NCI-H1048 (cell line): Measurements from ENCODE around the gene BCL2A1.
"Not testable (repeated sequence)": the region's sequence is repeated elsewhere in the genome, so short reads cannot be mapped to it uniquely, and the experiment has no call there.

Experiments used
- DNase-seq: peaks from one replicate; lab custom pipeline; 2025; lab: John Stamatoyannopoulos, UW

The BCL2A1 gene

DNA sequence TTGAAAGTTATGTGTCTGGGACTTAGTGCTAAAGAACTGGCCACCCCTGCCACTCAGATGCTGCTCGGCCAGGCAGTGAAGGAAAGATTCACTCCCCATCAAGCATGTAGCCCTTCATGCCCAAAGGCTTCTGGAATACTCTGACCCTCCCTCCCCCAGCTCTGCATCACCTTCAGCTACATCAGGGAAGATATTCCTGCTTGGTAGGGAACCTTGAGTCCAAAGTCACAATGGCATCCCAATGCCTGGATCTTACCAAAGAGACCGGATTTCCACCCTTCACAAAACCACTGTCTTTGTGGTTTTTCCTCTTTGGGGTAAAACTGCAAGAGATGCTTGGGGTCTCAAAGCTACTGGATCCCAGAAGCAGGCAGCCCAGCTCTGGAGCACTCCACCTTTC lies 18.2 kb upstream of the BCL2A1 start:
- DNase-seq = no peak

DNA sequence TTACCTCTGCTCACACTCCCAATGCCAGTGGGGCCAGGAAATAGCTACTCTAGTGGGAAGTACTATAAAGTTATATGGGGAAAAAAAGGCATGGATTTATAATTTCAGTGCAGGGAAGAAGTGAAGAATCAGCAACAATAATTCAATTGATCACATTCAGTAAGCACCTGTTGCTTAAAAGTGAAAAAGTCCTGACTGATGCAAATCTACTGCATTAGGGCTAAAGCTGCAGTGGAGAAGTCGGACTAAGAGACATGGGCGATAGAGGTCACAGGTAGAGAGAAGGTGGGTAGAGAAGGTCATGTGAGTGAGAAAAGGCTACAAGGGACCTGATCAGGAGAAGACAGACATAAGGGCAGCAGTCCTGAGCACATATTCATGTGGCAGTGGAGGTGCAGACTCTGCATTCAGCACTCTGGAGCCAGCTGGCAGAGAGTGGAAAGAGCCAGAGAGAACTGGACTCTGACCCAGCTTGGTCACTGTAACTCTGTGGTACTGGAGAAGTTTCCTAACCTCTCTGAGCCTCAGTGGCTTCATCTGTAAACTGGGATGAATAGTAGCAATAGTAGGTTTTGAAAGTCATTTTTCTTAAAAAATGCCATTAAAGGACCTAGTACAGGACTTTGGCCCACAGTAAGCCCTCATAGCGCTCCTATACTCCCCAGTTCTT lies 17.6 kb upstream of the BCL2A1 start:
- no peak for DNase-seq

DNA sequence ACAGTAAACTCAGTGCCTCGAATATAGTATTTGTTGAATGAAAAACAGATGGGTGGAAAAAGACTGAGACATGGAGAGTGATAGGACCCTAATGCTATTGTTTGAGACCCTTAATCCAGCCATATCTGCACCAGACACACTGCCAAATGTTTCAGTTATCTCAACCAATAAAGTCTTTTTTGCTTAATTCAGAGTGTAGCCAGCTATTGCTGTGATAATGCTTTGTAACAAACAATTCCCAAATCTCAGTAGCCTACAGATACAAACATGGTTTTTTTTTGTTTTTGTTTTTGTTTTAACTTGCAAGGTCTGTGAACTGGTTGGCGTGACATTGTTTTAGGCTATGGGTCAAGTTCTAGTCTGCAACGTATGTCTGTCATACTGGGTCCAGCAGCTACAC lies 17.0 kb upstream of the BCL2A1 start:
- no peak for DNase-seq

DNA sequence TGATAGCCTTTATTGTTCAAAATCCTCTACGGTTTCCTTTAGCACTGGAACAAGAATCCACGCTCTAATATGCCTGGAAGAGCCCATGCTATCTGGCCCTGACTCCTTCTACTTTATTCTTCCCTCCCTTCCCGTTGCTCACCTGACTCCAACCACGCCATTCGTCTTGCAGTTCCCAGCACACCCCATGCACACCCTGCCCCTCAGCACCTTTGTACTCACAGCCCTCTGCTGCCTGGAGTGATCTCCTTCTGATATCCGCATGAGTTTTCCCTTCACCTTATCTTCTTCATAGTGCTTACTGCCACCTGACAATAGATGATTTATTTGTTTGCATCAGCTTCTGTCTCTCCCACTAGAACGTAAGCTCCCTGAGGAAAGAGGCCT lies 16.6 kb upstream of the BCL2A1 start:
- DNase-seq = no peak

DNA sequence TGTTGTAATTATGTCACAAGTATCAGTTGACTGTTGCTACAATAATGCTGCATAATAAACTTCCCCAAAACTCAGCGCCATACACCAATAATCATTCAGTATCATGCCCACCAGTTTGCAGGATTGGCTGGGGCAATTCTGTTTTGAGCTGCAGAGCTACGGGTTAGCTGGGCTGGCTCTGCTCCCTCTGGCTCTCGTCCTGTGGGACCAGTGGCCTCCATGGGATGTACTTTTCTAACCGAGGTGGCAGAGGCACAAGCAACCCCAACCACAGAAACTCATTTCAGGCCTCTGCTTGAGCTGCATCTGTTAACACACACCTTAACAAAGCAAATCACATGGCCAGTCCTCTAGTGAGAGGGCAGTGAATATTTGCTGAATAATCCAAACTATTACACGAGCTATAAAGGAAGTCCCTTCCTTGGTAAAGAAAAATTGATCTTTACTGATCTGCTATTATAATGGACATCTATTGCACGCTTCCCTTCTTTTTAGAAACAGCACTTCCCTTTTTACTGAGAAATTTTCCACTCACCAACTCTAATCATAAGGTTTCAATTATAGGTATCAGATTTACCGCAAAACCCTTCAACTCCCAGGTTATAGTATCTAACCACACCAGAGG lies 10.9 kb upstream of the BCL2A1 start:
- no peak for DNase-seq

DNA sequence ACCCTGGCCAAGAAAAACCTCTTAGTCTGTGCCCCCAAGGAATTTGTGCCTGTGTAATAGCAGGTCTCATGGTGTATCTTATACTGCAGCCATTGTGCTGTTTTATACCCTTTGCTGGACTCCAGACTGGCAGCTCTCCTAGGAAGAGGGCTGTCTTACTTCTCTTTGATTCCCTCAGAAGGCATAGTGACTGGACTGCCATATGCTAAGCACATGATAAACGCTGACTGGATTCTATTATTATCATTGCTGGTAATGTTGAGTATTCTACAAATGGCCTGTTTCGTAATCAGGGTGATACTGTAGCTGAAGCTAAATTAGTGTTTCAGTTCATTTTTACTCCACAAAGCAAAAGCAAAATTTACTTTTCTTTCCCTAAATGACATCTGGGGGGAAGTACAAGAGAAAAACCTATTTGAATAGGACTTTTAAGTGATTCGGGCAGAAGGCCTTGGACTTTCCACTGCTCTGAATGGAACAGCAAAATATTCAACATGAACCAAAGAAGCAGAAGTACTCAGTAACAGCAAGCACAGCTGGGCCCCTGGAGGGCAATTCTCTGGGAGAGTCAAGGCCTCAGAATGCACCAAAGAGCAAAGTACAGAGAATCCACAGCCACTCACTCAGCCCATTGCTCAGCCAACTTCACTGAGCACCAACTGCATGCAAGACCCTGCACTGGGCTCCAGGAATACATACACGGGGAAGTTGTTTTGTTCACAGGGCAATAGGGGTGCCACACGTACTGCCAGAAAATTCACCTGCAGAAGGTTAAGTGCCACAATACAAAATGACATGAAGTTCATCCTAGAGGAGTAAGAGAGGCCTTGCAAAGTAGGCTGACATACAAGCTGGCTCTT lies 7.9 kb upstream of the BCL2A1 start:
- DNase-seq = no peak

DNA sequence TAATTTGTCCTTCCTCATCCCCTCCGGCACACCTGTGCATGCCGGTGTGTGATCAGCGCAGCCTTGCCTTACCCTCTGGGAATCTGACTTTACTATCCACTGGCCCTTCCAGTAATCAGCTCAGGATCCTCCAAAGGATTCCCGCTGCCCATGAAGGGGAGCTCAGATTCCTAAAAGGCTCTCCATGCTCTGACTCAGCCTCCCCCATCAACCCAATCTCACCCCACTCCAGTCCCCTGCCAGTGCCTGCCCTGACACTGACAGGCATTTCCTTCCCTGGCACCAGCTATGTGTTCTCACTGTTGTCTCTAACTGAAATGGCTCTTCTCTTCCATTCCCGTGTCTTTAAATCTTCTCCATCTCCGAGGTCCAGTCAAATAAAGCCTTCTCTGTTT lies 7.3 kb upstream of the BCL2A1 start:
- no peak for DNase-seq

DNA sequence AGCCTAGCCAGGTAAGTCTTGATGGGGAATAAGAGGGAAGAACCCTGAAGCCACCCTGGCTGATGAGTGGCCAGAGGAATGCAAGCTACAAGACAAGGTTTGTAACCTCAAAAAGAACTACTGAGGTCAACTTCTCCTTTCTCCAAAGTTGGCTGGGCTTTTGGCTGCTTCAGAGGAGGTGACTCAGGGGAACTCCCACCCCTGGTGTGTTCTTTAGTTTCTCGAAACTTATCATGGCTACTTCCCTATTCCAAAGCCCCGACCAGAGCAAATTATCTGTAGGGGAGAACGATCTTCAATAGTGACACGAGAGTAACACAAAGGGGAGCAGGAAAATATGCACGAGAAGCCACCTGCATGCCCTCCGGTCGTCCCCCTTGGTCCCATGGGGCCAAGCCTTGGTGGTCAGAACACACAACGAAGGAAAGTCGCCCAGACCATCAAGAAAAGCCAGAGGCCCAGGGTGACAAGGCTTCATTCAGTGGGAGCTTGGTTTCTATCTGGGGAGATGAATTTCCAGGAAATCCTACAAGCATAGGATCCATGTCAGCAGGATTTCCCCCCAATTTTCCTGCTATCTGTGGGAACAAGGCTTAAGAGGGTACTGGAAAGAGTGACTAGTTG lies 6.5 kb upstream of the BCL2A1 start:
- DNase-seq = no peak

DNA sequence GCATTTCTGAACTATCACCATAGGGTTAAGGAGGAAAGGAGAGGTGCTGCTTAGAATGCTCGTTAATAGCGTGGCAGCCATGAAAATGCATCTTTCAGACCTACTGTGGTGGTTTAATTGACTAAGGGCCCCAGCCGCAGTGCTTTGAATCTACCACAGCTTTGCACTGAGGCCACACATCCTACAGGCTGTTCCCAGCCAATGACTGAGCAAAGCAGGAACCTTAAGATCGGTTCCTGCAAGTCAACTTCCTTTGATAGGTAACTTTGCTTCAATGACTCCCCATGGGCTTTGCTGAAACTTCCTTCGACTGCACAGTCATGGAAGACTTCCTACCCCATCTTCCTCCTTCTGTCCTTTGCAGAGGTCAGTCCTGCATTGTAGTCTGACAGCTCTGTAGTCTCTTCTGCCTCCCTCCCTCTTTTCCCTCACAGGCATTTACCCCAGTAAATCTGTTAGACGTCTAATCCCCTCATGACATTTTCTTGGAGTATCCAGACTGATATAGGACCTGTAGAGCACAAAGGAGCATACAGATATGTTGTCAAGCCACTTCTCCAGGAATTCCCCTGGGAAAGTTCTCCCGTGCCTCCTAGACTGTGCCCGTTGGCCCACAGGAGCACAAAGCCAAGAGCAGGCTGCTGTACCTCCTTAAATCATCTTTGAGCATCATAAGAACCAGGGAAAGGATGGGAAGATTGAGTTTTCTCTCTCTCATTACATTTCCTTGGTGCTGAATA lies 2.6 kb upstream of the BCL2A1 start:
- no peak for DNase-seq

DNA sequence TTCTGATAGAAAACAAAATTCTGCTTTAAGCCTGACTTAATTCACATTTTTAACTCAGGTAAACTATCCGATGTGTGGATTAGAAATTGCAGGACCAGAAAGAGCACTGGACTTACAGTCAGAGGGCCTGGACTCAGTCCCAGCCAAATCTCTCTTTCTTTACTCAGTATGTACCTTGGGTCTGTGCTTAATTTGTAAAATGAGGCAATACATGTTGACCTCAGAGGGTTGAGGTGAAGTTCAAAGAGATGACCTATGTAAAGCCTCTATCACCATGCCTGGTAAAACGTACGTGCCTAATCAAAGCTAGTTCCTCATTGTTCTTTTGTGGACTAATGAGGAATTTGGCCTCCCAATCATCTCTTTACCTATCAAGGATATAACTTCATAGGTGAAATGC lies 1.9 kb upstream of the BCL2A1 start:
- DNase-seq = no peak

DNA sequence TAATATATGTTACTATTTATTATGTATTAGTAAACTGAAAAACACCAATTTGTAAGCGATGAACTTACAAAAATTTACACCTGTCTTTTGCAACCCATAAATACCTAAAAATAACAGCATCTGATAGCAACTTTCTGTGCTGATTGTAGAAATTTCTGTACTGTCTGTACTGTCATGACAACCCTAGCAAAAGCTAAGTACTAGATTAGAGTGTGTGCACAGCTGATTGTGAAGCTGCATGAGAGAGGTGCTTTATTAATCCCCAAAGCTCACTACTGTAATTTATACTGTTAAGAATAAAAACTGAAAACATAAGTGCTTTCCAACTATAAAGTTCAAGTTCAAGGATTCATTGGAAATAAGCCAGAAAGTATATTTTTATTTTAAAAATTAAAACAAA lies 815 bp downstream of the BCL2A1 start:
- no peak for DNase-seq

DNA sequence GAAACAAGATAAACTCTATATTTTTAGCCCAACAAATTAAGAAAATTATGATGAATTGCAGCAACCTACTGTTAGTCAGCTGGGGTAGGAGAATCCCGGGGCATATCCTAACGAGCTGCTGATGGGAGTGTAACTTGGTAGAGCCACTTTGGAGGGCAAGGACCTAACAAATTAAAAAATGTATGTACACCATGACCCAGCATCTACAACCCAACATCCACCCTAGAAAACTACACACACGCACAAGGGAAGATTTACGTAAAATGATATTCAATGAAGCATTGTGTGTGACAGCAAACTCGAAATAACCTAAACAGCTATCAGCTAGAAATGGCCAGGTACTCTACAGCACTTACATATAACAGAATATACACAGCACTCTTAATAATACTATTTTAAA lies 1.9 kb downstream of the BCL2A1 start:
- DNase-seq = no peak

DNA sequence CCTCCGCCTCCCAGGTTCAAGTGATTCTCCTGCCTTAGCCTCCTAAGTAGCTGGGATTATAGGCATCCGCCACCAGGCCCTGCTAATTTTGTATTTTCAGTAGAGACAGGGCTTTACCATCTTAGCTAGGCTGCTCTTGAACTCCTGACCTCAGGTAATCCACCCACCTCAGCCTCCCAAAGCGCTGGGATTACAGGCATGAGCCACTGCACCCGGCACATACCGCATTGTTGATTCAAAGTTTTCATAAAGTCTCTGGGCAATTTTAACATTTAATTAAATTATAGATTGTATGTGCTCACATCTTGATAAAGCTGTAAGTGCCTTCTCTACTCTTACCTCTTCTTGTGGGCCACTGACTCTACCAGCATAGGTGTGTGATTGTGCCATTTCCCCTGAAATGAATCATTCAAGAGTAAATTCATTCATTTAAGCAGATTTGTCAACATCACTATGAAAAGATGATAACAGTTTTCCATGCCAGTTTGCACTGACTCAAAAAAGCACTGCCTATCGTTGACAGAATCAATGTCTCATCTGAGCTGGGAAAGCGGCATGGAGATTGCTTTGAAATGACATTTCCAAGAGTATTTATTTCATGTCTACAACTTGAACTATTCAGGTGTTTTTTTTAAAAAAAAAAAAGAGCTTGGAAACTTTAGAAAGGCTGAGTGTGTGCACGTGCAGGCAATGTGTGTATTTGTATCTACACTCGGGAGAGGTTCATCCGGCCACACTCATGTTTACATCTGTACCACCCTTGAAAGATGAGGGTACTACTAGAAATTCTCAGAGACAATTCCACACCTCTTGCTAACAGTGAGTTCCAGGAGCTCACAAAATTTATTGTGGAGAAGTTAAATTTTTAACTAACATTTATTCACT lies 3.5 kb downstream of the BCL2A1 start:
- DNase-seq = no peak

DNA sequence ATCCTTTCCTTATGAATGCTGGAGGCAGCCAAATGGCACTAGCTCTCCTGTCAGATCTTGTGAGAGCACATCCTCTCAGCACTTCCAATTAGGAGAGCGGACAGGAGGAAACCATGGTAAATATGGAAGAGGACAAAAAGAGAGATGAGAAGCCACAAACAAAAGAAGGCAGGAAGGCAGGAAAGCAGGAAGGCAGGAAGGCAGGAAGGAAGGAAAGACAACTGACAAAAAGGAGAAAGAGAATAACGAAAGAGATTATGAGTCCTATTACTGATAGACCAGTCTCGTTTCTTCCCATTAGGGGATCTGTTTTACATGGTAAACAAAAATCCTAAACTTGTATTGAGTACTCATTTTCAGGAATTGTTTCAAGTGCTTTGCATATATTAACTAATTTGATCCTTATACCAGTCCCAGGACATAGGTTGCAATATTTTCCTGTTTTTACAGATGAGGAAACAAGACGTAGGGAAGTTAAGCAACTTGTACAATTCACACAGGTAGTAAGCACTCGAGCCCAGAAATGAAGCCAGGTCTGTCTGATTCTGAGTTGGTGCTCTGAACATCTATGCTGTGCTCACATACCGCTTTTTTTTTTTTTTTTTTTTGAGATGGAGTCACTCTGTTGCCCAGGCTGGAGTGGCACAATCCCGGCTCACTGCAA lies 4.2 kb downstream of the BCL2A1 start:
- no peak for DNase-seq

DNA sequence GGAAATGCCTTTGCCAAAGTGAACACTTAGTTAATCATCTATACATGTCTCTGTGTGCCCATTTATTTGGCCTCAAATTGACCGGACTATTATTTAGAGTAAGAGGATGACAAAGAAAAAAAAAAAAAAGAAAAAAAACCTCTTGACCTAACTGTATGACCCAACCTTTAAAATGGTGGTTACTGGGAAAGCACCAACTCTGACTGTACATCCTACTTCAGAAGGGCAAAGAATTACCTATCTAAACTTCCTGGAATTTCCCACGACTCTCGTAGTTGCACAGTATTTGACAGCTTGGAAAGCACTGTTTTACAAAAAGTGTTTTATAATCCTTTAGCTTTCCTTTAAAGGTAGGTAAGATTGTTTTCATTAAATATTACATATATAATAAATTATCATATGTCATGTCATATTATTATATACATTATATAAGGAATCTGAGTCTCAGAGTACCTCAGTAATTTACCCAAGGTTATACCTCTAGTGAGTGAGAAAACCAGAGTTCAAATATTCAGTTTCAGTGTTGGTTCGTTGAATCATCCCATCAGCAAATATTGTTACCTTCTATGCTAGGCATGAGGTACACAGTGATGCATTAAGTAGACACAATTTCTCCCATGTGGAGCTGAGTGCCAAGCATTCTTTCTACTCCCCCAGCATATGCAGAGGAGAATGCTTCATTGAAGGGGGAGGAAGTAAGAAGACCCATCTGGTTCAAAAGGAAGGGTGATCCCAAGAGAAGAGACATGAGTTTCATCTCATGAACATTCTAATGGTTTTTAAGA lies 5.0 kb downstream of the BCL2A1 start:
- DNase-seq = no peak

DNA sequence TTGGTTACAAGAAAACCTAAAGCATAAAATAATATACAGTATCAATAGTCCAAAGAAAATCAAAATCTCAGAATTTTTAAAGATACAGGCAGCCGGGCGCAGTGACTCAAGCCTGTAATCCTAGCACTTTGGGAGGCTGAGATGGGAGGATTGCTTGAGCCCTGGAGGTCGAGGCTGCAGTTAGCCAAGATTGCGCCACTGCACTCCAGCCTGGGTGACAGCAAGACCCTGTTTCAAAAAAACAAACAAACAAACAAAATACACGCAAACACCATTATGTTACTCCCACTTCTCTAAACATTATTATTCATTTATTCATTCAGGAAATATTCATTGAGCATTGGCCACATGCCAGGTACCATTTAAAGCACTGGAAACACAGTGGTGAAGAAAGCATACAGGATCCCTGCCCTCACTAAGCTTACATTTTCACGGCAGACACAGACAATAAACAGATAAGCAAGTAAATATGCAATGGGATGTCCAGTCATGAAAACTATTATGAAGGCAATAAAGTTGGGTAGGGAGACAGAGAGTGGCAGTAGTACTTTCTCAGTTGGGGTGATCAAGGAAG lies 6.7 kb downstream of the BCL2A1 start:
- DNase-seq = no peak

DNA sequence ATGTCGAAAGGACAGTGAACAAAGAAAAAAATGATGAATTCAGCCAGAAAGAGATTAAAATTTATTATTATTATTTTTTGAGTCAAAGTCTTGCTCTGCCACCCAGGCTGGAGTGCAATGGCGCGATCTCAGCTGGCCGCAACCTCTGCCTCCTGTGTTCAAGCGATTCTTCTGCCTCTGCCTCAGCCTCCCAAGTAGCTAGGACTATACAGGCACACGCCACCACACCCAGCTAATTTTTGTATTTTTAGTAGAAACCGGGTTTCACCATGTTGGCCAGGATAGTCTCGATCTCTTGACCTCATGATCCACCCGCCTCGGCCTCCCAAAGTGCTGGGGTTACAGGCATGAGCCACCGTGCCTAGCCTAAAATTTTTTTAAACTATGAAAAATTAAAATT lies 8.1 kb downstream of the BCL2A1 start:
- DNase-seq = not testable (repeated sequence)

DNA sequence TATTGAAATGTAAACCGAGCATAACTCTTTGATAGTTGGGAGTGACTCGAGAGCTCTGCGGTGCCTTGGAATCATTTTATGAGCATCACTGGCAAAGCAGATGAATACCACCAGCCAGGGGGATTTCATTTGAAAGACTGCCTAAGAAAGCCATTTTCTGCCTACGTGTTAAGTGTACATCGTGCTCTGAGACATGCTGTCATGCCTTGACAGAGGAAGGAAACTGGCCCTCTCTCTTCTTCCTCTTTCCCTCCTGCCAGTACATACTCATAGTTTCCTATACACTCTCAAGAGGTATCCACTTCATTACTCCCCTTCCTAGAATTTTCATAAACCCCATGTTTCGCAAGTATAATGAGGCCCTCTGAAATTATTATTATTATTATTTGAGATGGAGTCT lies 8.8 kb downstream of the BCL2A1 start:
- no peak for DNase-seq

DNA sequence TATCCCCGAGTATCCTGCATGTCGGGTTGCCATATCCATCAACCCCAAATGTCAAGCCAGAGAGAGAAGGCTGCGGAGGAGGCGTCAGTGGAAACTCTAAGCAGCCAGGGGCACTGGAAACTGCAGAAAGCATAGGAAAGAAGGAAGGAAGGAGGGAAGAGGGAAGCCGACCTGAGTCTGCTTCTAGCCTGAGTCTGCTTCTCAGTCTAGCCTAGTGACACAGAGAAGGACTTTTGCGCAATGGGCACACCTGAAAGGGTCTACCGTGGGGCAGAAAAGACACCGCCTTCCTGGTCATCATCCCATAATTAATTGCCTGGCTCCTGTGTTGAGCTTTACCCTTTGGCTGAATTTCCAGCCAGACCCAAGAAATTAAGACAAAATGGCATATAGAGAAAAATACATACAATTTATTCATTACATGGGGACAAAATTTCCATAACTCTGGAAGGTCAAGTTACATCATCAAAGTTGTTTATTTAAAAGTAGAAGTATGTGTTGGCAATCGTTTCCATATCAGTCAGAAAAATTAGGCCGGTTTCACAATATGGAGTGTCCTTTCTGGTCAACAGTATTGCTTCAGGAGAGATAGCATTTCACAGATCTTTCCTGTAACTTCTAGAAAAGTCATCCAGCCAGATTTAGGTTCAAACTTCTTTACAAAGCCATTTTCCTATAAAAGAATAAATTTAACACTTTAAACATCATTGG lies 10.3 kb downstream of the BCL2A1 start:
- no peak for DNase-seq
